Left lung (tissue), 10 donors: ENCODE measurements around the gene TFDP2. TPM values are rescaled to one million over a fixed set of nuclear protein-coding genes. Genes with fewer than 3 reads are reported as not detected.
"Not testable (repeated sequence)": the region's sequence is repeated elsewhere in the genome, so short reads cannot be mapped to it uniquely, and the experiment has no call there.

Experiments used
- ATAC-seq: fragments of 200-7000 bp; cut with Tn5 transposase; one replicate; pipeline ENCODE4 v1.9.1; 2020; ENCODE audit warnings: moderate library complexity
- DNase-seq, 4 donors: peaks; one replicate each; pipeline ENCODE4 v3.0.0-alpha.2; 2013 to 2020
- H3K27ac ChIP-seq, 2 donors: fragments of 200-600 bp; sonication (generic) in 1 of 2; one replicate each; pipeline versions ENCODE4 v1.5.0 to v1.8.0; 2020 to 2021
- H3K27me3 ChIP-seq, 2 donors: fragments of 200-600 bp; sonication (generic) in 1 of 2; one replicate each; pipeline versions ENCODE4 v1.5.0 to v1.8.0; 2020 to 2021
- H3K36me3 ChIP-seq, 2 donors: fragments of 200-600 bp; sonication (generic) in 1 of 2; one replicate each; pipeline versions ENCODE4 v1.5.0 to v1.8.0; 2020 to 2021
- H3K4me1 ChIP-seq, 2 donors: fragments of 200-600 bp; one replicate each; pipeline ENCODE4 v1.8.0; 2021
- H3K4me3 ChIP-seq, 2 donors: fragments of 200-600 bp; sonication (generic) in 1 of 2; one replicate each; pipeline versions ENCODE4 v1.5.0 to v1.8.0; 2020 to 2021; ENCODE audit warnings: mild to moderate bottlenecking in 1 of 2
- H3K9me3 ChIP-seq, 2 donors: fragments of 200-600 bp; sonication (generic) in 1 of 2; one replicate each; pipeline versions ENCODE4 v1.5.0 to v1.8.0; 2020 to 2021
- CTCF ChIP-seq, 2 donors: fragments of 200-600 bp; sonication (generic) in 1 of 2; IDR thresholded peaks; one replicate each; pipeline versions ENCODE4 v1.5.0 to v1.8.0; 2021; ENCODE audit warnings: antibody characterized with exemption in 2 of 2
- intact Hi-C, 2 donors: fragments of 100-400 bp; cut with DNase I; formaldehyde crosslinking; loops; one replicate each; pipeline versions ENCODE4 v1.11.2 to v1.14.2; 2022
- polyA plus RNA-seq, 6 donors: library from polyadenylated mRNA; unstranded; fragments of 120-200 nt; gene quantifications; one replicate each; pipeline ENCODE4 v1.2.1, GENCODE V29; 2013; ENCODE audit not compliant: insufficient read length in 6 of 6
- total RNA-seq, 2 donors: library from RNA; stranded (reverse); fragmentation: NEBNext Ultra II Directional; extraction: Animal tissue kit (Norgen Biotek cat#: 25700); gene quantifications; one replicate each; pipeline ENCODE4 v1.2.1, GENCODE V29; 2021
- donor health status: DM: no; HTN: yes; CAD: no.
- donor health status: DM: no; HTN: no; CAD: no.

Gene TFDP2
- total and polyA plus RNA-seq, 8 donors, result 21.2 to 73.0 (median 53.6) TPM

GRCh38 chr3:141930801-141931200 is 218.5 kb downstream of the TFDP2 start:
- H3K4me1 ChIP-seq, result no peaks in the 10 kb centered on the region
- DNase-seq (no peak), ATAC-seq (no peak)

GRCh38 chr3:141929341-141929995 is 219.9 kb downstream of the TFDP2 start:
- intact Hi-C loops, result no loop called here
- H3K9me3 ChIP-seq, result no peaks in the 10 kb centered on the region

More at GRCh38 chr3:141930801-141931200, 218.5 kb downstream of the TFDP2 start:
- Histone ChIP-seq H3K4me3 (no peak overlapping the region), H3K27me3 (no peaks in the 10 kb centered on the region), H3K27ac (no peak overlapping the region), H3K9me3 (no peaks in the 10 kb centered on the region), H3K36me3 (peaks cover 0 to 31% of the 10 kb centered on the region in 2 donors)
- TF ChIP-seq CTCF (IDR thresholded peaks at IDR 0.05), result no peak
- intact Hi-C loops, result no loop called here

GRCh38 chr3:141928631-141929270 is 220.6 kb downstream of the TFDP2 start:
- peaks cover 0 to 52% of the 10 kb centered on the region in 2 donors for H3K36me3 ChIP-seq
- no peaks in the 10 kb centered on the region for H3K4me1 ChIP-seq
- H3K9me3 ChIP-seq, result no peaks in the 10 kb centered on the region
- TF ChIP-seq CTCF (IDR thresholded peaks at IDR 0.05), result no peak
- no peak overlapping the region for H3K27ac ChIP-seq
- H3K4me3 ChIP-seq, result no peak overlapping the region
- DNase-seq, result no peak
- H3K27me3 ChIP-seq, result no peaks in the 10 kb centered on the region
- no peak for ATAC-seq
- intact Hi-C loops, result no loop called here

More at GRCh38 chr3:141929341-141929995, 219.9 kb downstream of the TFDP2 start:
- no peak for ATAC-seq
- Histone ChIP-seq H3K27me3 (no peaks in the 10 kb centered on the region), H3K4me3 (no peak overlapping the region), H3K36me3 (peaks cover 0 to 44% of the 10 kb centered on the region in 2 donors), H3K4me1 (no peaks in the 10 kb centered on the region), H3K27ac (no peak overlapping the region)
- TF ChIP-seq CTCF (IDR thresholded peaks at IDR 0.05), result no peak
- DNase-seq, result no peak

- Histone ChIP-seq H3K9me3 (no peaks in the 10 kb centered on the region), H3K27me3 (no peaks in the 10 kb centered on the region), H3K36me3 (peaks cover 0 to 70% of the 10 kb centered on the region in 2 donors), H3K4me3 (no peak overlapping the region), H3K27ac (no peak overlapping the region), H3K4me1 (no peaks in the 10 kb centered on the region)
- peak; percentile 15 for ATAC-seq
- DNase-seq, result peak in 1 of 4 donors; percentile 15
- no peak for TF ChIP-seq CTCF (IDR thresholded peaks at IDR 0.05)
- intact Hi-C loops, result no loop called here
Observed at GRCh38 chr3:141926929-141927328, 222.4 kb downstream of the TFDP2 start.

GRCh38 chr3:141925677-141926076 is 223.7 kb downstream of the TFDP2 start:
- peaks cover 0 to 81% of the 10 kb centered on the region in 2 donors for H3K36me3 ChIP-seq
- H3K4me1 ChIP-seq, result not testable (repeated sequence)

More at GRCh38 chr3:141925677-141926076, 223.7 kb downstream of the TFDP2 start:
- DNase-seq, ATAC-seq, H3K4me3 ChIP-seq, H3K27me3 ChIP-seq, intact Hi-C loops, H3K9me3 ChIP-seq, H3K27ac ChIP-seq: not testable (repeated sequence)
